GM10266 (cell line): ENCODE results near the gene IL19.
"Not testable (repeated sequence)": the region's sequence is repeated elsewhere in the genome, so short reads cannot be mapped to it uniquely, and the experiment has no call there.

ENCODE experiments used
- DNase-seq: peaks from one replicate; pipeline ENCODE4 v3.0.0; 2012; ENCODE audit errors: extremely low spot score
- TF ChIP-seq, protein P1 (sequence below): IDR thresholded peaks from 2 replicates; pipeline ENCODE4 v1.5.1; 2012; ENCODE audit warnings: mild to moderate bottlenecking, low read depth; ENCODE audit not compliant: control insufficient read depth, insufficient read depth; ENCODE audit errors: missing control alignments

IL19 gene

DNA sequence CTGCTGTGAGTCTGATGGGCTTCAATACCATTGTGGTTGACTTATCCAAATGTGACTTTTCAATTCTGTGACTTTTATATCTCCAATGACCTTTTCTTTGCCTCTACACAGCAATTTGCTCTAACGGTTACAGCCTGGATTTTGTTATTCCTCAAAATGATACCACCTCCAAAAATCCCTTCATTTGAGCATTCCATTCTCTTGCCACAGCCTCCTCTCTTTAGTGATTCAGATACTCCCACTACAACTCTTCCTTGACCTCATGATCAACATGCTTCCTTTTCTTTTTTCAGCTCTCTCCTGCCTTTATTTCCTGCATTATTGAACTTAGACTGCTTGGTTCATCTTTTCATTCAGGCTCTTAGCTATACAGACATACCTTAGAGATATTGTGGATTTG lies 16.6 kb upstream of the IL19 start:
- no peak for DNase-seq
- TF ChIP-seq, protein P1, sequence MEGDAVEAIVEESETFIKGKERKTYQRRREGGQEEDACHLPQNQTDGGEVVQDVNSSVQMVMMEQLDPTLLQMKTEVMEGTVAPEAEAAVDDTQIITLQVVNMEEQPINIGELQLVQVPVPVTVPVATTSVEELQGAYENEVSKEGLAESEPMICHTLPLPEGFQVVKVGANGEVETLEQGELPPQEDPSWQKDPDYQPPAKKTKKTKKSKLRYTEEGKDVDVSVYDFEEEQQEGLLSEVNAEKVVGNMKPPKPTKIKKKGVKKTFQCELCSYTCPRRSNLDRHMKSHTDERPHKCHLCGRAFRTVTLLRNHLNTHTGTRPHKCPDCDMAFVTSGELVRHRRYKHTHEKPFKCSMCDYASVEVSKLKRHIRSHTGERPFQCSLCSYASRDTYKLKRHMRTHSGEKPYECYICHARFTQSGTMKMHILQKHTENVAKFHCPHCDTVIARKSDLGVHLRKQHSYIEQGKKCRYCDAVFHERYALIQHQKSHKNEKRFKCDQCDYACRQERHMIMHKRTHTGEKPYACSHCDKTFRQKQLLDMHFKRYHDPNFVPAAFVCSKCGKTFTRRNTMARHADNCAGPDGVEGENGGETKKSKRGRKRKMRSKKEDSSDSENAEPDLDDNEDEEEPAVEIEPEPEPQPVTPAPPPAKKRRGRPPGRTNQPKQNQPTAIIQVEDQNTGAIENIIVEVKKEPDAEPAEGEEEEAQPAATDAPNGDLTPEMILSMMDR = no peak

DNA sequence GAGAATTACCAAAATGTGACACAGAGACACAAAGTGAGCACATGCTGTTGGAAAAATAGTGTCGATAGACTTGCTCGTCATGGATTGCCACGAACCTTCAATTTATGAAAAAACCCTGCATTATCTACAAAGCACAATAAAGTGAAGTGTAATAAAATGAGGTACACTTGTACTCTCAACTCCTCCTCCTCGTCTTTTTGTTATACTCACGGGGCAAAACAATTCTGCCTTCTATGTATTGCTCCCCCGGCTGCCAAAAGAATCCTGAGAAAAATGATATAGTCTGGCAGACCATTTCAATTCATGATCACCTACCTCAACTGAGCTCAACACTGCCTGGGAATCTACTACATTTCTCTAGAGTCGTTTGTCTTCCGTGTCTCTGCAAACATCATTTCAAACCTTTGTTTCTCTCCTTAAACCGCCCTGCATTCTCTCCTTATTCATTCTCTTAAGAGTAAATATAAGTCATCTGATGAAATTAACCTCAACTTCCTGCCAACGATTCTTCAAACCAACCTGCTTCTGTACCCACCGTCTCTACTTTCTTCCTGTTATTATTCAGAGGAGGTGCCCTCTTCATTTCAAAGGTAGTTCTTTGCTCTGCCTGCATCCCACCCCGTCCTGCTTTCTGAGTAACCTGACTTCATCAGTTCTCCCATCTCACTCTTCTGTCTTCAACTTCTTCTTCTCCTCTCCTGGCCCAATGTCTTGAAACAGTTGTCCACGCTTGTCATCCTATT lies 12.9 kb upstream of the IL19 start:
- DNase-seq = no peak
- TF ChIP-seq, protein P1 = no peak

DNA sequence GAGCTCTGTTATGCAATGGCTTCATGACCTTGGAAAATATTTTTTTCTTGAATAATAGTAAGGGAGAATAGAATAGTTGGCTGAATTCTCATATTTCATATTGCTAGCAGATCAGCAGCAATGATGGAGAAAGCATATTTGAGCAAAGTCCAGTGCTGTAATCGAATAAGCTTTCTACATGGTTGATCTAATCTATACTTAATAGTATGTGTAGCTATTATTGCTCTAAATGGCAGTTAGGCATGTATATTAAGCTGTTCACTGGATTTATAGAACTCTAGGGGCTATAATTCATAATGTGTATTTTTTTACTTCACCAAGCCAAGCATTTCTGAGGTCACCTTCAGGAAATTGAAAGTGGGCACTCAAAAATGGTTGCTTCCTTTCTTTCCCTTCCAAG lies 10.0 kb upstream of the IL19 start:
- no peak for DNase-seq
- TF ChIP-seq, protein P1 = no peak

DNA sequence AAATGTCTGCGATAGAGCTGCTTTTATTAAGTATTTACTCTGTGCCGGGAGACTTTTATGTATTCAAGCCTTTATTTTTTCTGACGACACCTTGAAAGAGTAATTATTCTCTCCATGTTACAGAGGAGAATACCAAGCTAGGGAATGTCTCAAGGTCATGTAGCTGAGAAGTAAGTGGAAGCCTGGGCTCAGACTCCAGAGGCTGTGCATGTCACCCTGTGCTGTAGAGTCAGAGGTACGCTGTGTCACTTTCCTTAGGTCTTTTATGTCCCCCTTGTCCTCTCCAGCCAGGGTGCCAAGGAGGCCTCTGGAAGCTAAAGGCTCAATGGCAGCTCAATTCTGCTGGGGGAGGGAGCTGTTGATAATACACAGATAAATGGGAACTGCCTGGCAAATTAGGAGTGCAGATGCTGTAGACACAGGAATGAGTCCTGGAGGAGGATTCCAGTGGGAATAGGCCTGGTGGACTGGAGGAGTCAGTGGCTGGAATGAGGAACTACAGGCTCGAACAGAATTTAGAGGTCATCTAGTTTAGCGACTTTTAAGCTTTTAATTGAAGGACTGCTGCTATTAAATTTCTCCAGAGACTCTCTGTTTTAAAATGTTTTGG lies 9.3 kb upstream of the IL19 start:
- no peak for DNase-seq
- TF ChIP-seq, protein P1 = no peak

DNA sequence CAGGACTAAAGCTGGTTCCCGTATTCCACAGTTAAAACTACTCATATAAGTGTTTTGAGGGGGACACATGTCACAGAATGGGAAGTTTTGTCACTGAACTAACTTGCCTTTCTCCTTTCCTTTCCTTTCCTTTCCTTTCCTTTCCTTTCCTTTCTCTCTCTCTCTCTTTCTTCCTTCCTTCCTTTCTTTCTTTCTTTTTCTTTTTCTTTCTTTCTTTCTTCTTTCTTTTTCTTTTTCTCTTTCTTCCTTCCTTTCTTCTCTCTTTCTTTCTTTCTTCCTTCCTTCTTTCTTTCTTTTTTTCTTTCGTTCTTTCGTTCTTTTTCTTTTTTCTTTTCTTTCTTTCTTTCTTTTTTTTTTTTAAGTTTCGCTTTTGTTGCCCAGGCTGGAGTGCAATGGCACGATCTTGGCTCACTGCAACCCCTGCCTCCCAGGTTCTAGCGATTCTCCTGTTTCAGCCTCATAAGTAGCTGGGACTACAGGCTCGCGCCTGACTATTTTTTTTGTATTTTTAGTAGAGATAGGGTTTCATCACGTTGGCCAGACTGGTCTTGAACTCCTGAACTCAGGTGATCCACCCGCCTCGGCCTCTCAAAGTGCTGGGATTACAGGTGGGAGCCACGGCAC lies 7.7 kb upstream of the IL19 start:
- not testable (repeated sequence) for DNase-seq

DNA sequence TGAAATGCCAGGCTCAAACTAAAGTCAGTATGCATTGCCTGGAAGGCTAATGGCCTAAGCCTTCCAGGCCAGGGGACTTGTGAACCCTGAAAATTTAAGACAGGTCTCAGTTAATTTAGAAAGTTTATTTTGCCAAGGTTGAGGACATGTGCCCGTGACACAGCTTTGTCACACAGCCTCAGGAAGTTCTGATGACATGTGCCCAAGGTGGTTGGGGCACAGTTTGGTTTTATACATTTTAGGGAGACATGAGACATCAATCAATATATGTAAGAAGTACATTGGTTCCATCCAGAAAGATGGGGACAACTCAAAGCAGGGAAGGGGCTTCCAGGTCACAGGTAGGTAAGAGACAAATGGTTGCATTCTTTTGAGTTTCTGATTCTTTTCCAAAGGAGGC lies 4.8 kb upstream of the IL19 start:
- DNase-seq = not testable (repeated sequence)

DNA sequence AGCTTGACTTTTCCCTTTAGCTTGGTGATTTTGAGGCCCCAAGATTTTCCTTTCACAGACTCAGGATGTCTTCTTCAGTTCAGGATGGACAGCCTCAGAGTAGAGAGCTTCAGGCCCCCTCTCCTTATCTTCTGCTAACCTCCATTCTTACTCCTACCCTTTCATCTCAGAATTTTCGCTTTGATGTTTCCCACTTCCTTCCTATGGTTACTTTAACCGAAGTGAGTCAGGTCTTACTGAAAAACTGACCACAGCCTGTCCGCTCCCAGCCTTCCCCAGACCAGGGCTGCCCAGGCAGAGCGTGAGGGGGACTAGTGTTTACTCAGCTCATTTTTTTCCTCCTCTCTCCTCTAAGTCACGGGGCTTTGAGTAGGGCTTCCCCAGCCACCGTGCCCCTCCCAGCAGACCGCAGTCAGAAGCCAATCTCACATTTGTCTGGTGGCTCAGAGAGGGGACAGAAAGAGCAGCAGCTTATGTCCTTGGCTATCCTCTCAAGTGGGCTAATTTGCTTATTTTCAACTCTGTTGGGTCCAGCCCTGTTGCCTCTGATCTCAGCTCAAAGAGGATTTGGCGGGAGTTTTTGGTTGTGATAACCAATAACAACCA lies 4.2 kb upstream of the IL19 start:
- TF ChIP-seq, protein P1 = no peak
- peak; percentile 47 for DNase-seq

DNA sequence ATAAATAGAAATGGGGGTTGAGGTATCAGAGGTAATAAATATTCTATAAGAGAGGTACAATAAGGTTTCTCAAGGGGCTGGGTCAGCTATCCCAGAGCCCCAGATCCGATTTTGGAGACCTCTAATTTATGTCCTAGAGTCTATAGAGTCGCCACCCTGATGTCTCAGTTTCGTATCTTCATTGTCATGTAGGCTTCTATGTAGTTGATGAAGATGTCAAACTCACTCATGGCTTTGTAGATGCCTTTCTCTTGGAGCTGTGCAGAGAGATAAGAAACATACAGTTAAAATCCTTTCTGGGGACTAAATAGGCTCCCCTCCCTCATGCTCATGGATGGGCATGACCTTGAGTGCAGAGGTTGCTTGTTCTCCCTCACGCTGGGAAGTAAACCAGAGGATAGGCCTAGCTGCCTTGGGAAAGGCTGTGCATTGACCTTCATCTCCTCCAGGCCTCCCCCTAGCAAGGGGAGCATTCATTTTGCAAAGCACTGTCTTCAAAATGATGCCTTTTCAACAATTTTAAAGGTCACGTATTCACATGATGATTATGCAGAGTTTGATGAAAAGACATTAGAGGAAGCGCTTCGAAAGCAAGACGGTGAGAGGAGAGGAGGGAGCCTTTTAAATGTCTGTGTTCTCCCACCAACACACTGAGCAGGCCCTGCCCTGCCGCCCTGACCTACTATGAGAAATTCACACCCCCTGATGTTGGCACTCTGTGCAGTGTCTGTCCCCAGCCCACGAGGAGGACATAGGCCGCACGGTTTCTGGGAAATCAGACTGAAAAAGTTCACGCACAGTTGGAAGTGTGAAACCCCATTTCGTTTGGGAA lies 1.9 kb upstream of the IL19 start:
- no peak for DNase-seq
- TF ChIP-seq, protein P1 = no peak
